ENCODE measurements around the gene TTC22. TPM values are rescaled to one million over a fixed set of nuclear protein-coding genes. Genes with fewer than 3 reads are reported as not detected.

Gene TTC22
- total RNA-seq, 1 experiment from 2014 or later, result 1.8 TPM

- no peak overlapping the region for H2AFZ ChIP-seq (ENCODE audit: low read depth, low read length, poor library complexity, severe bottlenecking)
- no peak overlapping the region for H3K27ac ChIP-seq (ENCODE audit: low read depth, low read length)
- H3K36me3 ChIP-seq (ENCODE audit: control insufficient read depth in 1 of 2, insufficient read depth in 2 of 2, low read length in 2 of 2), result no peaks in the 10 kb centered on the region
- ATAC-seq, result no peak
- H3K9ac ChIP-seq (ENCODE audit: low read length), result no peak overlapping the region
- intact Hi-C loops (cut with micrococcal nuclease), result loop anchor here (5.0 kb wide), 1 partner anchor 40 kb away; a partner anchor contains a TSS
- no TSS peak for BruUV-seq (replicated peaks)
- H3K9me2 ChIP-seq (ENCODE audit: insufficient read depth), result no peaks in the 10 kb centered on the region
- ChIA-PET CTCF (no interaction called here), RAD21 (ENCODE audit: low non-redundant PET in 1 of 2, low total read pairs in 2 of 2, uncharacterized antibody in 2 of 2, unreplicated experiment in 2 of 2) (no interaction called here), POLR2A (no interaction called here)
- H4K20me1 ChIP-seq (ENCODE audit: insufficient read depth), result no peaks in the 10 kb centered on the region
- H3K9me3 ChIP-seq (ENCODE audit: control insufficient read depth in 1 of 2, insufficient read depth in 1 of 2, low read depth in 1 of 2, low read length in 2 of 2), result no peaks in the 10 kb centered on the region
- TF ChIP-seq YY1 (IDR thresholded peaks at IDR 0.05; ENCODE audit: extremely low read depth, insufficient replicate concordance, low read depth, low read length) (no peak), ZNF274 (IDR thresholded peaks at IDR 0.05; ENCODE audit: low read depth, low read length) (no peak), SIN3A (IDR thresholded peaks at IDR 0.05; ENCODE audit: low read depth) (no peak), FOSL1 (IDR thresholded peaks at IDR 0.05; ENCODE audit: low read depth) (no peak), JUND (IDR thresholded peaks at IDR 0.05) (no peak), CEBPB (IDR thresholded peaks at IDR 0.05; ENCODE audit: low read depth) (no peak), REST (IDR thresholded peaks at IDR 0.05; ENCODE audit: low read depth) (no peak), EGR1 (IDR thresholded peaks at IDR 0.05; ENCODE audit: low read depth) (no peak), EZH2phosphoT487 (IDR thresholded peaks at IDR 0.05; ENCODE audit: borderline replicate concordance) (no peak), TCF7L2 (IDR thresholded peaks at IDR 0.05; ENCODE audit: borderline replicate concordance, extremely low read depth, insufficient read depth, insufficient read length) (no peak), ELF1 (IDR thresholded peaks at IDR 0.05; ENCODE audit: borderline replicate concordance, low read depth) (no peak), EZH2 (IDR thresholded peaks at IDR 0.05) (no peak), SRF (IDR thresholded peaks at IDR 0.05; ENCODE audit: low read depth) (no peak), ZFX (IDR thresholded peaks at IDR 0.05) (no peak), CBX3 (IDR thresholded peaks at IDR 0.05; ENCODE audit: low read depth) (no peak)
- TF ChIP-seq, protein P1, sequence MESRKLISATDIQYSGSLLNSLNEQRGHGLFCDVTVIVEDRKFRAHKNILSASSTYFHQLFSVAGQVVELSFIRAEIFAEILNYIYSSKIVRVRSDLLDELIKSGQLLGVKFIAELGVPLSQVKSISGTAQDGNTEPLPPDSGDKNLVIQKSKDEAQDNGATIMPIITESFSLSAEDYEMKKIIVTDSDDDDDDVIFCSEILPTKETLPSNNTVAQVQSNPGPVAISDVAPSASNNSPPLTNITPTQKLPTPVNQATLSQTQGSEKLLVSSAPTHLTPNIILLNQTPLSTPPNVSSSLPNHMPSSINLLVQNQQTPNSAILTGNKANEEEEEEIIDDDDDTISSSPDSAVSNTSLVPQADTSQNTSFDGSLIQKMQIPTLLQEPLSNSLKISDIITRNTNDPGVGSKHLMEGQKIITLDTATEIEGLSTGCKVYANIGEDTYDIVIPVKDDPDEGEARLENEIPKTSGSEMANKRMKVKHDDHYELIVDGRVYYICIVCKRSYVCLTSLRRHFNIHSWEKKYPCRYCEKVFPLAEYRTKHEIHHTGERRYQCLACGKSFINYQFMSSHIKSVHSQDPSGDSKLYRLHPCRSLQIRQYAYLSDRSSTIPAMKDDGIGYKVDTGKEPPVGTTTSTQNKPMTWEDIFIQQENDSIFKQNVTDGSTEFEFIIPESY (IDR thresholded peaks at IDR 0.05; ENCODE audit: extremely low read depth, insufficient replicate concordance, low read length), result no peak
- TF ChIP-seq, protein P2, sequence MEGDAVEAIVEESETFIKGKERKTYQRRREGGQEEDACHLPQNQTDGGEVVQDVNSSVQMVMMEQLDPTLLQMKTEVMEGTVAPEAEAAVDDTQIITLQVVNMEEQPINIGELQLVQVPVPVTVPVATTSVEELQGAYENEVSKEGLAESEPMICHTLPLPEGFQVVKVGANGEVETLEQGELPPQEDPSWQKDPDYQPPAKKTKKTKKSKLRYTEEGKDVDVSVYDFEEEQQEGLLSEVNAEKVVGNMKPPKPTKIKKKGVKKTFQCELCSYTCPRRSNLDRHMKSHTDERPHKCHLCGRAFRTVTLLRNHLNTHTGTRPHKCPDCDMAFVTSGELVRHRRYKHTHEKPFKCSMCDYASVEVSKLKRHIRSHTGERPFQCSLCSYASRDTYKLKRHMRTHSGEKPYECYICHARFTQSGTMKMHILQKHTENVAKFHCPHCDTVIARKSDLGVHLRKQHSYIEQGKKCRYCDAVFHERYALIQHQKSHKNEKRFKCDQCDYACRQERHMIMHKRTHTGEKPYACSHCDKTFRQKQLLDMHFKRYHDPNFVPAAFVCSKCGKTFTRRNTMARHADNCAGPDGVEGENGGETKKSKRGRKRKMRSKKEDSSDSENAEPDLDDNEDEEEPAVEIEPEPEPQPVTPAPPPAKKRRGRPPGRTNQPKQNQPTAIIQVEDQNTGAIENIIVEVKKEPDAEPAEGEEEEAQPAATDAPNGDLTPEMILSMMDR (IDR thresholded peaks at IDR 0.05 in 2 of 3, conservative IDR thresholded peaks at IDR 0.05 in 1 of 3; ENCODE audit: borderline replicate concordance in 1 of 3, insufficient read depth in 1 of 3, low read depth in 2 of 3, low read length in 2 of 3), result no peak
- TF ChIP-seq, protein P3, sequence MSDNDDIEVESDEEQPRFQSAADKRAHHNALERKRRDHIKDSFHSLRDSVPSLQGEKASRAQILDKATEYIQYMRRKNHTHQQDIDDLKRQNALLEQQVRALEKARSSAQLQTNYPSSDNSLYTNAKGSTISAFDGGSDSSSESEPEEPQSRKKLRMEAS (IDR thresholded peaks at IDR 0.05), result no peak
- DNase-seq (ENCODE audit: low read depth, low spot score), result no peak
- H3K79me2 ChIP-seq (ENCODE audit: insufficient read depth, low read length), result peaks cover 16% of the 10 kb centered on the region
- H3K4me3 ChIP-seq (replicated peaks in 1 of 2; ENCODE audit: low read depth in 1 of 2, low read length in 2 of 2), result no peak overlapping the region
- H3K4me1 ChIP-seq (ENCODE audit: control insufficient read depth in 1 of 2, insufficient read depth in 2 of 2, low read length in 2 of 2), result peaks cover 5 to 18% of the 10 kb centered on the region in 2 experiments; a peak in 3 of 4 replicates
- H3K27me3 ChIP-seq (ENCODE audit: insufficient read depth, low read length), result no peaks in the 10 kb centered on the region
- no peak overlapping the region for H3K4me2 ChIP-seq (ENCODE audit: low read length)
These were observed 33.6 kb downstream of the TTC22 start for GRCh38 chr1:54767526-54767925.
